HG03025 (cell line): ENCODE measurements around the gene AUTS2.
"Not testable (repeated sequence)": the region's sequence is repeated elsewhere in the genome, so short reads cannot be mapped to it uniquely, and the experiment has no call there.

Experiments
- ATAC-seq: cut with Tn5 transposase; IDR thresholded peaks from one replicate; pipeline ENCODE4 v1.9.1; 2021; ENCODE audit warnings: mild to moderate bottlenecking, moderate library complexity; ENCODE audit not compliant: unreplicated experiment, low FRiP score

AUTS2 gene

DNA sequence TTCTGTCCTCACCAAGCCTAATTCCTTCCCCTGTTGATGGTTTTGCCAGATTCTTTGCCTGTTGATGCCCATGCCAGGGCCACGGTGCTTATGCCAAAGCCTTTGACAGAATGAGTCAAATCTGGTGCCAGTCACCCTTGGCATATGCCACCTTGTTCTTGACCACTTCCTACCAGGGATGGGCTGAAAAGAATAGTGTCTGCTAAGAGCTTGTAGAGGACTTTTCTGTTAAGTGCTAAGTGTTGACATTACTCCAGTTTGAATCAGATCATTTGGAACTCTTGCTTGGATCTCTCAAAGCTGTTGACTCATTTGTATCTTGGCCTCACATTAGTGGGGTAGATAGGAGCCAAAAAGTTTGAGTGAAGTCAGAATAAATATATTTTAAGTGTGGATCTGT, 661.2 kb downstream of the AUTS2 start:
- no peak for ATAC-seq

DNA sequence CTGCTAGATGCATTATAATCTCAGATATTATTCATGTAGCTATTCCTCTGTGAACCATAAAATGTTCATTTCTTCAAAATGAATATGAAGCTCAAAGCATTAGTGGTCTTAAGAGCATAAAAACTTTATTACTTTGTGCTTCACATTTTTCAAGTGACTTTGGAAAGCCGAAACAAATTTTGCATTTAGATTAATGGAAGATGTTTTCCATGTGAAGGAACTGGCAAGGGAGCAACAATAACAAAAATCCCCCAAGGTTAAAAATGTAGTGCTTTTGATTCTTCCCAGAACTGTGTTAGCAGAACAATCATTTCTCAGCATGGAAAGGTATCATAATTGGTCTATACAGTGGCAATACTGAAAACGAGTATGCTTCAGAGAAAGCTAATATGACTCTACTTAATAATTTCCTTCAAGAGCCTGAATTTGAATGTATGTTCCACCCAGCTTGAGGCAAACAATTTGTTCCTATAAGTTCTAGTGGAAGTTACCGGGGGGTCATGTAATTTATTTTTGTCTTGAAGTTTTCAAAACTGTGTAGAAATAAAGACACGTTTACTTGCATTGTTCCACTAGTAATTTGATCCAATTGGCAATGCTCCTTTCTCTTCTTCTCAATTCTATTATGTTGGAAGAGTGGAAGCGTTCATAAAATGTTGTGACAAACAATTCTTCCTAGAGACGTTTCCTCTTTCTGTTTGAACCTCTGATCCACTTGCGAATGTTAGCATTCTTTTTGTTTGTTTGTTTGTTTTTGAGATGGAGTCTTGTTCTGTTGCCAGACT, 665.4 kb downstream of the AUTS2 start:
- ATAC-seq = no peak

DNA sequence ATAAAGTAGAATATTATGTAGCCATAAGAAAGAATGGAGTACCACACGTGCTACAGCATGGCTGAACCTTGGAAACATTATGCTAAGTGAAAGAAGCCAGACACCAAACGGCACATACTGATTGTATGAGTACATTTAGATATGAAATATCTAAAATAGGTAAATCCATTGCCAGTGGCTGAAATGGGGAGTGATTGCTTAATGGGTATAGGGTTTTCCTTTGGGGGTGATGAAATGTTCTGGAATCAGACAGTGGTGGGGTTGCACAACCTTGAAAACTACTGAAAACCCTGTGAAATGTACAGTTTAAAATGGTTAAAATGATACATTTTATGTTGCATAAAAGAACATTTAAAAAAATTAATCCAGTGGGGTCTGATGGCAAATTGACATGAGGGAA, 667.9 kb downstream of the AUTS2 start:
- no peak for ATAC-seq

DNA sequence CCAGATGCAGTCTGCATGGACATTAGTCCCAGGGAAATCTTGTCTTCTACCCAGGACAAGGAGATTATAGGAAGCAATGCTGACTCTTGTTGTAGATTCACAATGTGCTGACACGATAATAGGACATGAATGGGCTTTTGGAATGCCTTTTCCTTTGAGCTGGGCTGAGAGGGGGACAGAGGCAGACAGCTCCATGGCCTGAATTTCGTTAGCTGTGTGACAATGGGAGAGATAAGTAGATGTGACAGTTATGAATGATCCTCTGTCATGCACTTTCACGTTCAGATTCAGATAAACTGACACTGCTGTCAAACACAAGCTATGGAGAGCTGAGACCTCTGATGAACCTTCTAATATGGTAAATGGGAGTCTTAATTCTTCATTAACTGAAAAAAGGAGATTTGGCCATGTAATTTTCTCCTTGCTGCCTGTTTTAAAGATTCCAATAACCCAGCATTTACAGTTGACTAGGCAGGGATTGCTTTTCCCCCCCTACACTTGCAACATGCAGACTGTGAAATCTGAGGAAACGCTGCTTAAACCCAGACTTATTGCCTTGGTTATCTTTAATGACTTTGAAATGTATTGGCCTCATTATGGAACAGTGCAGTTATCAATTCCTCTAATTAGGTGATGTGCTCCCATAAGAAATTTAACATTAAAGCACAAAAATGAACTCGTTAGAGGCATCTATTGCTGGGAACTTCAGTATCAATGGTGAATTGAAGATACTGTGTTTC, 669.3 kb downstream of the AUTS2 start:
- ATAC-seq = no peak

DNA sequence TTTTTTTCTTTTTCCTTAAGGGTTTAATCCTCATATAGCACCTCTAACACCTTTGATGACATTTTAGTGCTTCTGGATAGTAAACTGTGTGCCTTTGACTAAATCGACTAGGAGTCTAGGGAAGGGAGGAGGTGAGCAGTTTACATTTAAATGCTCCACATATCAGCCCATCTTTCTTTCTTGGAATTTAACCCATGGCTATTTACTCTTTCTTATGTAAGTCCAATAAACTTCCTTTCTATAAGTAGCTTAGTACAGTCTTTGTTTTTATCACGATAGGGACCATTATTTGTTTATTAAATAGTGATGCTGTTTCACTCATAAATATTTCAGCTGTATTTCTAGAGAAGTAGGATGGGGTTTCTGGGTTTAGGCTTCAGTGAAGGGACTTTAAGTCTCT, 669.9 kb downstream of the AUTS2 start:
- ATAC-seq = no peak

DNA sequence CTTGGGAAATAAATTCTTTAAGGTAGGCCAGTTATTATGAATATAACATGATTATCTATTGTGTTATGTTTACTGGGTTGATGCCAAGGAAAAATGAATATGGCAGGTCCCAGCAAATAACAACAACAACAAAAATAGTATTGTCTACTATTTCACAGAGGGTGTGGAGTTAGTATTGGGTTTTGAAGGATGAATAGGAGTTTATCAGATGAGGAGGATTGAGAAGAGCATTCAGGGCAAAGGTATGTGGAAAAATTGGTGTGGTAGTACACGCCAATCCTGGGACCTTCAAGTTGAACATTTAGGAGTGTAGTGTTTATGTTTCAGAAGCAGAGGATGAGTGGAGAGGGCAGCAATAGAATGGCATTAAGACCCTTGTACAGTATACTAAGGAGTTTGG, 671.9 kb downstream of the AUTS2 start:
- ATAC-seq = no peak

DNA sequence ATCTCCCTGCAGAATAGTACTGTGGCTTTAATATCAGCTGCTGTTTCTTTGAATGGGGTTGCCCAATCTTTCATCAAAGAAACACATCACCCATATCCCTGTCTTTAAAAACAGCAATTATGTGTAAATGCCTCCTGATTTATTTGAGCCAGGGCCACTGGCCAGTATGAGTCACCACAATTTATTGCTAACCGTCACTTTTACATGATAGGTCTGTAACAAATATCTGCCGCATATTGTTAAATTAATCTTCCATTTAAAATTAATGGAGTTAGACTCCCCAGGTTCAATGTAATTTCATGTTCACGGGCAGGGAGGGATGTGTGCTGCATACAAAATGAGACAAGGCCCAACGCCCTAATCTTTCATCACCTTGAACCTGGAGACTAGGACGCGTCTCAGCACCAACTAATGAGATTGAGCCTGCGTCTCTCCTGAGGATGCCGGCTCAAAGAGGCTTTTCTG, 673.4 kb downstream of the AUTS2 start:
- ATAC-seq = no peak

DNA sequence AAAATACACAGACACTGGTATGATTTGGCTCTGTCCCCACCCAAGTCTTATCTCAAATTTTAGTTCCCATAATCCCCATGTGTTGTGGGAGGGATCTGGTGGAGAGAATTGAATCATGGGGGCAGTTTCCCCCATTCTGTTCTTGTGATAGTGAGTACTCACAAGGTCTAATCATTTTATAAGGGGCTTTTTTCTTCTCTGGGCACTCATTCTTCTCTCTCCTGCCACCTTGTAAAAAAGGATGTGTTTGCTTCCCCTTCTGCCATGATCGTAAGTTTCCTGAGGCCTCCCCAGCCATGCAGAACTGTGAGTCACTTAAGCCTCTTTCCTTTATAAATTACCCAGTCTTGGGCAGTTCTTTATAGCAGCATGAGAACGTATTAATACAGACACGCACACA, 677.3 kb downstream of the AUTS2 start:
- not testable (repeated sequence) for ATAC-seq

DNA sequence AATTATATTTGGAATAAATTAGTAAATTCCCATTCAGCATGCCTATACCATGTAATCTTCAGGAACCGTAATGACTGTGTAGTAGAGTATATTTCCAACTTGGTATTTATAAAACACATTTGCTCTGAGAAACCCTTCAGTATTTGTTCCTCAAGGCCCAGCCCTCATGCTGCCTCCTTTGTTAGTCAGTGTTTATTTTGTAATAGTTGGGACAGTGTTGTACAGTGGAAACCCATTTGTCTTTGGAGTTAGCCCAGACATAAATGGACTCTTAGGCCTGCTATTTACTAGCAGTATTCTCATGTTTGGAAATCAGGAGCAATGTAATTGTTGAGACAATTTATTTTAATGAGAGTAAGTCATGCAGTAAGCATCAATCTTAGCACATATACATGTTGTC, 686.9 kb downstream of the AUTS2 start:
- ATAC-seq = no peak

DNA sequence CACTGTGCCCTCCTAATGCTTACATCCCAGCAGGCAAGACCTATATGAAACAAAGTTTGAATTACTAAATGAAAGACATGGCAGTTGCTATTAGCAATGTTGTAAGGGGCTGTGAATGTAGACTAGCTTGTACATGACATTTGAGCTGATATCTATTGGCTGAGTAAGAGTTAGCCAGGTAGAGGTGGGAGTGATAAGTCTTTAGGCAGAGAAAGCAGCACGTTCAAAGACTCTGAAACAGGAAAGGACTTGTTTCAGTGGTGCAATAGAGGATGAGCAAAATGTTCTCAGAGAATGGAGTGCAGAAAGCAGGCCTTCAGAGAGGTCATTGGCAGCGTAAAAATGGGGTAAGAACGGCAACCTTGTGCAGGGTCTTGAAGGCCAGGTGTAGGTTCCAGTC, 687.6 kb downstream of the AUTS2 start:
- no peak for ATAC-seq

DNA sequence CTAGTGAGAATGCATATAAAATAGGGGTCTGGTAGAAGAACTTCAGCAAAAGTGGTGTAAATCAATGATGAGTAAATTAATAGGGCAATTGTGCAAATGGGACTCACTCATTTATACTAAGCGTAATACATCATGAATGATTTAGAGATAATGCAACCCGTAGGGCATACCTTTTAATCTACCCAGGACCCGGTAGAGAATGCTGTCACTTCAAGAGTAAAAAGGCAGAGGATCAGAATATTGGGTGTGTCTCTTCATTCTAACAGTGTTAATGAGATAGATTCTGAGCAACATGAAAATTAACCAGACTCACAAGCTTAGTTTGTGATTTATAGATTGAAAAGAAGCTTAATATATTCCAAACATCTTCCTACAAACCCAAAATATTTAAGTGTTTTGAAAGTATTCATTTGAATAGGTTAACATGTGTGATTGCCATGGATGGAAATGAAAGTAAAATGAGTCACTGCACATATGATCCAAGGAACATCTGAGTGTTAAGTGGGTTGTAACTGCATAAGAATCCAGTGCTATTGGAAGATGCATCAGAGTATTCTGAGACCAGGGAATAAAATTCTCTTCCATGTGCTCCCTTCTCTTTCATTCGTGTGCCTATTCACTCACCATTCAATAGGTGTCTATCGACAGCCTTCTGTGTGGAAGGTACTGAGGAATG, 690.6 kb downstream of the AUTS2 start:
- no peak for ATAC-seq

DNA sequence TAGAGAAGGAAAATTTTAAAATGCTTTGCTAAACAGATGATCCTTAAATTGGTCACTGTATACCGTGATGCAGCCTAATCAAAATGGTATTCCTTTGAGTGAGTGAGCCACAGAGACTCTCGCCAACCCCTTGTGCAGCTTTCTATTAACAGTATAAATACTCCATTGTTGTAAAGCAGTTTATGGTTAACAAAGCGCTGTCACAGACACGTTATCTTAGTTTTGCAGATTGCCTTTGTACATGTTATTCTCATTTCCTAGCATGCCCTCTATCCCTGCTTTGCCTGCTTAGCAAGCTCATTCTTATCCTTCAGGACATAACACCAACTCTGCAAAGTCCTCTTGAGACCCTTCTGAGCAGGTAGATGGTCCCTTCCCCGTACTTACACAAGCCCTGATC, 694.4 kb downstream of the AUTS2 start:
- no peak for ATAC-seq

DNA sequence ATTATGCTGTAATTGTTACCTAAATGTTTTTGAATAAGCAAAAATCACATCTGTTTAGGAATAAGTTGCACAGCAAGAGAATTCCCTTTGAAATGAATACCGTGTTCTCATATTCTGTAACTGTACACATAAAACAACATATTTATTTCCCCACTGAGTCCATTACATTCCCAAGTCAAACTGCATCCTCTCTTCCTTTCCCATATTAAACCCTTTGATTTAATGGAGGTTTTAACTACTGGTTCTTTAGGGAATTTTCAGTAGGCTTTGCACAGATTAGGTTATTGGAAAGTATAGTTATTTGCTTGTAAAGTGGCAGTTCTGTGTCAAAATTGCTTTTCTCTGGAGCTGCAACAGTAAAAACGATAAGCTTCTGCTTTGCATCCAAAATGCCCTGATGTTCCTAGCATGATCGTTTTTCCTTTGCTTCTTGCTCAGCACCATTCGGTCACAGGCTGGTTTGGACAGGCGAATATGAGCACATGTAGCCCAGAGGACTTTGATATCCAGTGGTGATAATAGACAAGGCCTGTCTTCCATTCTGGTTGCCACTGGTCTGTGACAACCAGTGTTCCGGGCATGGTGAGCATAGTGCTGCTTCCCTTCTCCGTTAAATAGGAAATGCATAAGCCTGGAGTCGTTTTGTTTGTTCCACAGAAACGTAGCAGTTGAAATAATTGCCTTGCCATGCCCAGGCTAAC, 696.1 kb downstream of the AUTS2 start:
- ATAC-seq = no peak

DNA sequence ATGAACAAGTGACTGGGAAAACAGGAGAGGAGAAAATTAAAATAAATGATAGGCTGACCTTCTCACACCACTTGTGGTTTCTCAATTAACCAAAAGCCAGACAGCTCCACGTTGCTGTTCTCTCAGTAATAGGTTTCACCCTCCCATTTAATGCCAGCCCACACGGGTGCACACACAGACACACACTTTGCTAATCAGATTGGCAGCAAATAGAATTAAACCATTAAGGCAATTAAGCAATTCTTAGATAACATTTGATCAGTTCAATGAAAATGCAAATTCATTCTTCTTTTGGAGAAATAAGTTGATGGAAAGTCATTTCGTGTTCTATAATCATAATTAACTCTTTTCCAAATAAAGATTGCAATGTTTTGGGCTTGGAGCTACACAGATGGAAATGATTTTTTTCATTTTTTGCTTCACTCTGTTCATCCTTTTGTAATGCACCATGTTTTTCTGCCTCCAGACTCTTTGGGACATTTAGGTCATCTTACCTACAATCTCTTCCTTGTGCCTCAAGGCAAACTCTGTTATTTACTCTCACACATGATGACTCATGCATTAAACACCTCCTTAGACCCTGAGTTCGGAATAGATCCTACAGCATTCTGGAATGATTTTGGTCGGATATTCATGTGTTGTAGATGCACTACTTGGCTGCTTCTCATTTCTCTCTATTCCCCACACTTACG, 700.7 kb downstream of the AUTS2 start:
- no peak for ATAC-seq

DNA sequence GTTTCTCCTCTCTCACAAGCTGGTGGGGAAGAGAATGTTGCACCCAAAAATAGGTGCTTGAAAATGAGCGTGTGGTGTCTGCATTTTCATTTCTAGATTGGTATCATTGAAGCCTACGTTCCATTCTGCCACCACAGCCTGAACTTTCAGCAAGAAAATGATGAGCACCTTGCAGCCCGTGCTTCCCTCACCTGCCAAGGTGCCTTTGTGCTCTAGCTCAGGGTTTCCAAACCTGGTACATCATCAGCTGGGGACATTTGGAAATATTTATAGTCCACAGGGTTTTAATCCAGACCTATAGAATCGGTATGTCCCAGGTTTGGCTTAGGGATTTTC, 701.2 kb downstream of the AUTS2 start:
- no peak for ATAC-seq

DNA sequence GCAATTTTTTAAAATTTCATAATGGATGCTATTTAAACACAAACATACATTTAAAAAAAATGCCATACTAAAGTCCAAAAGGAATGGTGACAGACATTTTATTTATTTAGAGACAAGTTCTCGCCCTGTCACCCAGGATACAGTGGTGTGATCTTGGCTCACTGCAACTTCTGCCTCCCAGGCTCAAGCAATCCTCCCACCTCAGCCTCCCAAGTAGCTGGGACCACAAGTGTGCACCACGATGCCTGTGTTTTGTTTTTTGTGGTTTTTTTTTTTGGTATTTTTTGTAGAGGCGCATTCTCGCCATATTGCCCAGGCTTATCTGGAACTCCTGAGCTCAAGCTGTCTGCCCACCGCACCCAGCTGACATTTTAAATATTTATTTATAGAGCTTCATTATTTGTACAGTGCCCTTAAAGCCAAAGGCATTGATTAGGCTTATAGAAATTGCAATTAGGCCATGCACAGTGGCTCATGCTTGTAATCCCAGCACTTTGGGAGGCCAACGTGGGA, 703.5 kb downstream of the AUTS2 start:
- ATAC-seq = no peak

DNA sequence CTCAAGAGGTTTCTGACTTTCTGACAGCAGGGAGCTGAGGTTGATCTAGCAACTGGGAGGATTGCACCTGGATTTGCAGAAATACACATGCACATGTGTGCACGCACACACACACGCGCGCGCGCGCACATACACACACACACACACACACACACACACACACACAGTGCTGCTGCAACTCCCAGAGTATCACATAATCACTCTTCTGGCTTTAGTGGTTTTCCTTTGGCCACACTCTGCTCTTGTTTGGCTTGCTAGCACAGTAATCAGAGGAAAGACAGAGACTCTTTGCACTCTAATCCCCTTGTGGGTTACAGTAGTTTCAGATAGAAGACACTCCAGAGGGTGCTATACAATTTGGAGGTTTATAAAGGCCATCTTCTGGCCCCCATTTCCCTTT, 705.0 kb downstream of the AUTS2 start:
- no peak for ATAC-seq

DNA sequence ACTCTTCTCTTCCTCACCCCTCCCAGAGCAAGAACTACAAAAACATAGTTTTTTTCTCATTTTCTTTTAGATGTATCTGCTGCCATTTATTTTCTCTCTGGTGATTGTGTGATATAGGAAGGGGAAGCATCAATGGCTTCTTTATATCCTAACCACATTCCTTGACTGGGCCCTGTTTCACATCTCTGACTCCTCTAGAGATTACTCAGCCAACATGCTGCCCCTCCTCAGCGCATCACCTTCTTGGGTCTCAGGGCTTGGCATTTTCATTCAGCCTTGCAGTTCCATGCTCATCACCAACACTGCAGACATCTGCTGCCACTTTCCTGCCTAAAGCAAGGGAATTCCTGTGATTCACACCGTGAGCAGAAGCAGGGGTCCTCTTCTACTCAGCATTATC, 705.5 kb downstream of the AUTS2 start:
- ATAC-seq = no peak

DNA sequence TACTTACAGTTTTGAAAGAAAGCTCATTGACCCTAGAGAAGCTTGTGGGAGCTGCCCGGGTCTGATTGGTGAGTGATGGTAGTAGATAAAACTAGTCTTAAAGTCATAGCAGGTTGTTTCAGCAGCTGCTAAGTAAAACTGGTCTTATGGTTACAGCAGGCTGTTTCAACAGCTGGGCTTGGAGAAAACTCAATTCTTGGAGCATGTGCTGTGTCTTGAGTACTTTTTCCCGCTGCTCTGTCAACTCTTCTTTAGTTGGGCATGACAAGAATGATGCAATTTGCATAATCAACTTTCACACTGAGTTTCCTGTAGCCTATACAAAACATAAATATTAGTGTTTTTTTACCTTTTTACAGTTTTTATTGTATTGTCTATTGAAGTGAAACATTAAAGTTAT, 707.9 kb downstream of the AUTS2 start:
- no peak for ATAC-seq

DNA sequence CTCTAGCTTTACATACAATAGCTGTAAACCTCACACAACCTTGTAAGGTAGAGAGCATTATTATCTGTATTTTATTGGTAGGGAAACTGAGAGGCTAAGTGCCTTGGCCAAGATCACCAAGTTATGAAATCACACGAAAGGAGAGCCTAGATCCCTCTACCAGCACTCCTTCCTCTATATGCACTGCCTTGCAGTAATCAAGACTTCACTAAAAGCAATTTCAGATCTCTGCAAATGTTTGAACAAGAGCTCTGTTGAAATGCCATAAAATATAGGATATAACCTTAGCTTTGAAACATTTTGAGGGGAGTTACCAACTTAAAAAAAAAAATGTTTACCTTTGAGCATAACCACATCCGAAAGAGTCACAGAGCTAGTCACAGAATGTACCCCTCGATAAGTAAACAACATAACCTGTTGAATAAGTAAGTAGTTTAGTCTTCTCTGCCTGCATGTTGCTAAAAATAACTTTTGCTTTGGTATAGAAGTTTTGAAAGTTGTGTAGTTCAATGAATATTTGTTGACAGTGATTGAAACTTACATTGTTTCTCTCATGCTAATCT, 709.4 kb downstream of the AUTS2 start:
- no peak for ATAC-seq
